ENCODE measurements around the gene DEXI.

DNA sequence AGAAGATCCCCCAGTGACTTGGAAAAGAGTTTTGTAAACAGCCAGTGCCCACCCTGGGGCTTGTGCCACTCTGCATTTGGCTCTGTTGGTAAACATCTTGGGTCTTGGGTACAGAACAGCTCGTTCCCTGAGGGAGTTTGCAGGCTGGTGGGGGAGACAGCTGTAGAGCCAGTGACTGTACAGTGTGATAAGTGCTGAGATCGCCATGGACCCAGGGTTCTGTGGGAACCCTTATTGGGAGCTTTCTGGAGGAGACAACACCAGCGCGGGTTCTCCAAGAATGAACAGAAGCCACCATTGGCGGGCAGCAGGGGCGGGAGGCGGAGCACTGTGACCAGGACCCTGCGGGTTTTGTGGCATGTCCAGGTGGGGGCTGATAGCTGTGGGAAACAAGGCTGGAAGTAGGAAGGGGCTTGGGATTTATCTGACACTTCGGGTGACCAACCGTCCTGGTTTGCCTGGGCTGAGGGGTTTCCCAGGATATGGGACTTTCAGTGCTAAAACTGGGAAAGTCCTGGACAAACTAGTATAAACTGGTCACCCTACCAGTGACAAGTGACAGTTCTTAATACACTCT is 5.0 kb upstream of the DEXI start:
- TF ChIP-seq POLR2AphosphoS5 (IDR thresholded peaks at IDR 0.05; ENCODE audit: low read depth, low read length) (no peak), TAF1 (IDR thresholded peaks at IDR 0.05; ENCODE audit: borderline replicate concordance, insufficient read depth, low read length) (no peak)

Data from PFSK-1 (cell line).